ENCODE results near the gene DCLRE1C.
A peak's percentile ranks its signal among the peaks of the same experiment; 100 is the strongest.
"Not testable (repeated sequence)": the region's sequence is repeated elsewhere in the genome, so short reads cannot be mapped to it uniquely, and the experiment has no call there.

The DCLRE1C gene

DNA sequence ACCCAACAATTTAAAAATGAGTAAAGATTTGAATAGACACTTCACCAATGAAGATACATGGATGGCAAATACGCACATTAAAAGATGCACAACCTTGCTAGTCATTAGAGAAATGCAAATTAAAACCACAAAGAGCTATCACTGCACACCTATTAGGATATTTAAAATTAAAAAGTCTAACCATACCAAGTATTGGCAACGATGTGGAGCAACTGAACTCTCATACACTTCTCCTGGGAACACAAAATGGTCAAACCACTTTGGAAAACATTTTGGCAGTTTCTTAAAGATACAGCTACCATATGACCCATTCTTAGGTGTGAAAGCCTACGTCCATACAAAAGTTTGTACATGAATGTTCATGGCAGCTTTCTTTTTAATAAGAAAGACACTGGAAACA, 36.1 kb downstream of the DCLRE1C start:
- H3K4me3 Mint-ChIP-seq = no peak overlapping the region
- peaks cover 4% of the 10 kb centered on the region for H3K9me3 Mint-ChIP-seq
- peaks cover 68% of the 10 kb centered on the region for H3K36me3 Mint-ChIP-seq
- H3K4me1 Mint-ChIP-seq = peaks cover 17% of the 10 kb centered on the region
- H3K27me3 Mint-ChIP-seq = no peaks in the 10 kb centered on the region
- no peak overlapping the region for H3K27ac Mint-ChIP-seq

DNA sequence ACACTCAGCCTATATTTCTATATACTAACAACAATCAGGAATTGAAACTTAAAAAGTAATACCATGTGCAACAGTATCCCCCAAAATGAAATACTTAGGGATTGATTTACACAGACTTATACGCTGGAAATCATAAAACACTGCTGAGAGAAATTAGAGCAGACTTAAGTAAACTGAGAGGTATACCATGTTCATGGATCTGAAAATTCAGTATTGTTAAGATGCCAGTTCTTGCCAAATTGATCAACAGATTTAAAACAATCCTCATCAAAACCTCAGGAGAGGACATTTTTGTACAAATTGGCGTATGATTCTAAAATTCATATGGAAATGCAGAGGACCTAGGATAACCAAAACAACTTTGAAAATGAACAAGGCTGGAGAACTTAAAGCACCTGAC, 37.3 kb downstream of the DCLRE1C start:
- peaks cover 4% of the 10 kb centered on the region for H3K9me3 Mint-ChIP-seq
- no peaks in the 10 kb centered on the region for H3K27me3 Mint-ChIP-seq
- peaks cover 65% of the 10 kb centered on the region for H3K36me3 Mint-ChIP-seq
- H3K27ac Mint-ChIP-seq = no peak overlapping the region
- no peak overlapping the region for H3K4me3 Mint-ChIP-seq
- H3K4me1 Mint-ChIP-seq = peaks cover 17% of the 10 kb centered on the region

DNA sequence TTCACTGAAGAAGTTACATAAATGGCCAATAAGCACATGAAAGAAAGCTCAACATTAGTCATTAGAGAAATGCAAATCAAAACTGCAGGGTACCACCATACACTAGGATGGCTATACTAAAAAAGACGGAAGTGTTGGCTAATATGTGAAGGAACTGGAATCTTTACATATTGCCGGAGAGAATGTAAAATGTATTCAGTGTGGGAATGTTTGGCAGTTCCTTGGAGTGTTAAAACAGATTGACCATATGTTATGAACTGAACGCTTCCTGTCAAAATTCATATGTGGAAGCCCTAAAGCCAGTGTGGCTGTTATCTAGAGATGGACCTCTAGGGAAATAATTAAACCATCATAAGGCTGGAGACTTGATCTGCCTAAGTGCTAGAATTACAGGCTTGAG, 42.1 kb downstream of the DCLRE1C start:
- peaks cover 54% of the 10 kb centered on the region for H3K36me3 Mint-ChIP-seq
- H3K27ac Mint-ChIP-seq = no peak overlapping the region
- H3K4me1 Mint-ChIP-seq = peaks cover 27% of the 10 kb centered on the region

DNA sequence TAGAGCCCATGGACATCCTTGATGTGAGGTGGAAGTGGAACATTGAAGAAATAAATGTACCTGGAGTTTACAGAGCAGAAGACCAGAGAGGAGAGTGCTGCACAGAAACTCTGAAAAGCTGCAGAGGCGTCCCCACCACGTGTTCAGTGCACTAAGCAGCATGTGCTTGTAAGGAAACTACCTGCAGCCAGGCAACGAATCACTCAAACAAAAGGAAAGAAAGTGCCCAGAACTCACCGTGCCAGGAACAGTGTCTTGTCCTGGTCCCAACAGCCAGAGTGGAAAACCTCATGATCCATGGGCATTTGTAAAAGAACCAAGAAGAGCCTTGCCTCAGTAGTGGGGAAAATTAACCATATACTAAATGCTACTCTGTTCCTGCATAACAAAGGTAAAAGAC, 42.9 kb downstream of the DCLRE1C start:
- Mint-ChIP-seq H3K4me3 (no peak overlapping the region), H3K36me3 (peaks cover 51% of the 10 kb centered on the region), H3K27me3 (no peaks in the 10 kb centered on the region), H3K27ac (peak overlapping the region; percentile 43), H3K9me3 (peaks cover 4% of the 10 kb centered on the region), H3K4me1 (peaks cover 28% of the 10 kb centered on the region)

More for the DNA sequence above, 42.1 kb downstream of the DCLRE1C start:
- Mint-ChIP-seq H3K27me3 (no peaks in the 10 kb centered on the region), H3K9me3 (peaks cover 4% of the 10 kb centered on the region), H3K4me3 (no peak overlapping the region)

DNA sequence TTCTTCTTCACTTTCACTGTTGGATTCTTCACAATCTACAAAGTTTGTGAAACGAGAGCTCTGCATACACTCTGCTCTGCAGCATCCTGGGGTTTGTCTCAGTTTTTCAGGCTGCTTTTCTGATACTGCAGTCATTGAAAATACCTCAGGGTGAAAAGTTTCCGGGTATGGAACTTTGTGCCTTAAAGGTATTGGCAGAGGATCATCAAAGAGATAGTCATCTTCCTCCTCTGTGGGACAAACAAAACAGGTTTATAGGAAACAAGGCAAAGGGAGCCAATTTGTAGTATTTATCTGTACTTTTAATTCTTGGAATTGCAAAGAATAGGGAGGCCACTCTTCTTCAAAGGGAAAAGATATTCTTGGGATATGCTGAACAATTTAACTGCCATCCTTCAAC, 44.8 kb downstream of the DCLRE1C start:
- H3K27ac Mint-ChIP-seq = no peak overlapping the region
- no peaks in the 10 kb centered on the region for H3K27me3 Mint-ChIP-seq
- peaks cover 33% of the 10 kb centered on the region for H3K4me1 Mint-ChIP-seq
- H3K9me3 Mint-ChIP-seq = no peaks in the 10 kb centered on the region
- H3K4me3 Mint-ChIP-seq = no peak overlapping the region
- H3K36me3 Mint-ChIP-seq = peaks cover 47% of the 10 kb centered on the region

DNA sequence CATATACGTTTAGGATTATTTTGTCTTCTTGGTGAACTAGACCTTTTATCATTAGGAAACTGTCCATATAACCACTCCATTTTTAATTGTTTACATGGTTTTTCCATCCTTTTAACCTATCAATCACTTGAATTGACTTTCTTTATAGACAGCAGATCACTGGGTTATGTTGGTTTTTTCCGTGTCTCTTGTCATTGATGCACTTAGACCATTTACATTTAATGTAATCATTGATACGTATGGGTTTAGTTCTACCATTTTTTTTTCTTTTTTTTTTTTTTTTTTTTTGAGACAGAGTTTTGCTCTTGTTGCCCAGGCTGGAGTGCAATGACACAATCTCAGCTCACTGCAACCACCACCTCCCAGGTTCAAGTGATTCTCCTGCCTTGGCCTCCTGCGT, 46.3 kb downstream of the DCLRE1C start:
- Mint-ChIP-seq H3K4me1 (peaks cover 30% of the 10 kb centered on the region), H3K36me3 (peaks cover 38% of the 10 kb centered on the region)
- H3K4me3 Mint-ChIP-seq, H3K27ac Mint-ChIP-seq, H3K9me3 Mint-ChIP-seq, H3K27me3 Mint-ChIP-seq: not testable (repeated sequence)

DNA sequence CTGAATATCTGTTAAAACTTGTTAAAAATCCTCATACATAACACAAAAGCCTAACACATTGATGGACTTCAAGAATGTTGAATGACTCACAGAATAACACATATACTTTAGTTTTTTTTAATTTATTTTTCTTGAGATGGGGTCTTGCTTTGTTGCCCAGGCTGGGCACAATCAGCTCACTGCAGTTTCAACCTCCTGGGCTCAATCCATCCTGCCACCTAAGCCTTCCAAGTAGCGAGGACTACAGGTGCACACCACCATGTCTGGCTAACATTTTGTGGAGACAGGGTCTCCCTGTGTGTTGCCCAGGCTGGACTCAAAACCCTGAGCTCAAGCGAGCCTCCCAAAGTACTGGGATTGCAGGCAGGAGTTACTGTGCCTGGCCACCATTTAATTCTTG, 47.1 kb downstream of the DCLRE1C start:
- Mint-ChIP-seq H3K4me3 (no peak overlapping the region), H3K27me3 (no peaks in the 10 kb centered on the region), H3K9me3 (no peaks in the 10 kb centered on the region), H3K4me1 (peaks cover 30% of the 10 kb centered on the region), H3K36me3 (peaks cover 36% of the 10 kb centered on the region), H3K27ac (no peak overlapping the region)

DNA sequence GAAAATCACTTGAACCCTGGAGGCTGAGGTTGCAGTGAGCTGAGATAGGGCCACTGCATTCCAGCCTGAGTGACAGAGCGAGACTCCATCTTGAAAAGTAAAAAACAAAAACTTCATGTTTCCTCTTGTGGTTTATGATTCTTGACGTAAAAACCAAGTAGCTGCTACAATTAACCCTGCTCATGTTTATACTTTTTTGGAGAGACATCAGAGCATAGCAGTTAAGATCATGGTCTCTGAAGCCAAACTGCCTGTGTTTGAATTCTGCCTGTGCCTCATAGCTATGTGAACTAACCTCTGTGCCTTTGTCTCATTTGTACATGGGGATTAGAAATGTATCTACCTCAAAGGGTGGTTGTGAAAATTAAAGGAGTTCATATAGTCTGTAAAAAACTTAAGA, 48.0 kb downstream of the DCLRE1C start:
- Mint-ChIP-seq H3K9me3 (no peaks in the 10 kb centered on the region), H3K4me3 (no peak overlapping the region), H3K36me3 (peaks cover 29% of the 10 kb centered on the region), H3K27ac (peak overlapping the region; percentile 5), H3K4me1 (peaks cover 22% of the 10 kb centered on the region), H3K27me3 (no peaks in the 10 kb centered on the region)

DNA sequence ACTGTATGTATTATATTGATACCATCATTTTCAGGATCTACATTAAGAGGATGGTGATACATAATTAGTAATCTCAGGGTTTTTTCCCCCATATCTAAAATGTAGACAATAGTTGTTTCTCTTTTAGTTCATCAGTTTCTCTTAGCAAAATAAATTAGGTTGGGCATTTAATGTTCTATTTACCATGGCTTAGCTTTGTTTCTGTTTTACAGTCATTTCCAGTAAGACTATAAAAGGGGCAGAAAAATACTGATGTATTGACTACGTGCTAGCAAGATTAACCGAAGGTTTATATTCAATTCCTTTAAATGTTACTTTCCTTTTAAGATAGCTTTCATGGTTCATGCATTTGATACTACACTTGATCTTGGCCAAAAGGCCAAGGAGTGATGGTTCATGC, 49.0 kb downstream of the DCLRE1C start:
- no peaks in the 10 kb centered on the region for H3K9me3 Mint-ChIP-seq
- H3K4me1 Mint-ChIP-seq = peaks cover 19% of the 10 kb centered on the region
- no peak overlapping the region for H3K27ac Mint-ChIP-seq
- H3K4me3 Mint-ChIP-seq = no peak overlapping the region
- H3K27me3 Mint-ChIP-seq = no peaks in the 10 kb centered on the region
- H3K36me3 Mint-ChIP-seq = peaks cover 25% of the 10 kb centered on the region

DNA sequence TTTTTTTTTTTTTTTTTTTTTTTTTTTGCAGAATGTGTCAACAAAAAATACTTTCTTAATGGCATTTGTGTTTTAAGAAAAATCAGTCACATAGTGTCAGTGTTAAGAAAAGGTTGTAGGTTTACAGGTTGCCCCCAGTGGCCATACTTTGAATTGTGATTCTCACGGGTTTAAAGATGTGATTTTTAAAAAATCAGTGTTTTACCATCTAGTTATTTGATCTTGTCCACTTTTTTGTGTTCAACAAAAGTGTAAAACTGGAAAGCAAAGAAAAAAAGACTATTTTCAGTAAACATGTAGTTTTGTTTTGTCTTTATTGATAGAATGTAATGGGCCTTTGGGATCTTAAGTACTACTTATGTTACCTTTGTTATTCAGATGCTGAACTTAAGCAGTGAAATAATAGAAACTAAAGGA, 49.6 kb downstream of the DCLRE1C start:
- H3K36me3 Mint-ChIP-seq = peaks cover 27% of the 10 kb centered on the region
- no peak overlapping the region for H3K4me3 Mint-ChIP-seq
- peaks cover 19% of the 10 kb centered on the region for H3K4me1 Mint-ChIP-seq
- H3K27me3 Mint-ChIP-seq = no peaks in the 10 kb centered on the region
- no peaks in the 10 kb centered on the region for H3K9me3 Mint-ChIP-seq
- H3K27ac Mint-ChIP-seq = no peak overlapping the region

DNA sequence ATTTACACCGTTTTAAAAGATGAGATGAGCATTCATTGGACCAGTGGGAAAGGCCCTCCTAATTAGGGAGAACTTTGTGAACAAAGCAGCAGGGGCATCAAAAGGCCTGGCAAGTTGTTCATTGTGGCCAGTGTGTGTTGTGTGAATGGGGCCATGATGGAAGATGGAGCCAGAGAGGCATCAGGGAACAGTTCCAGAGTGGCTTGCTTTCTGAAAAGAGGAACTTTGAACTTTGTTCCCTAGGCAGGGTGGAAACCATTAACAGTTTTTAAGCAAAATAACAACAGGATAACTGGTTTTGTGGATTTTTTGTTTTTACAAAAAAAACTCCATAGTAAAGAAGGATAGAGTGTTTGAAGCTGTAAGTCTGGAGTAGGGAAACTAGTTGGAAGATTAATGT, 62.7 kb downstream of the DCLRE1C start:
- no peak overlapping the region for H3K27ac Mint-ChIP-seq
- no peak overlapping the region for H3K4me3 Mint-ChIP-seq
- H3K9me3 Mint-ChIP-seq = no peaks in the 10 kb centered on the region
- no peaks in the 10 kb centered on the region for H3K27me3 Mint-ChIP-seq
- H3K36me3 Mint-ChIP-seq = peaks cover 1% of the 10 kb centered on the region
- H3K4me1 Mint-ChIP-seq = peaks cover 7% of the 10 kb centered on the region

DNA sequence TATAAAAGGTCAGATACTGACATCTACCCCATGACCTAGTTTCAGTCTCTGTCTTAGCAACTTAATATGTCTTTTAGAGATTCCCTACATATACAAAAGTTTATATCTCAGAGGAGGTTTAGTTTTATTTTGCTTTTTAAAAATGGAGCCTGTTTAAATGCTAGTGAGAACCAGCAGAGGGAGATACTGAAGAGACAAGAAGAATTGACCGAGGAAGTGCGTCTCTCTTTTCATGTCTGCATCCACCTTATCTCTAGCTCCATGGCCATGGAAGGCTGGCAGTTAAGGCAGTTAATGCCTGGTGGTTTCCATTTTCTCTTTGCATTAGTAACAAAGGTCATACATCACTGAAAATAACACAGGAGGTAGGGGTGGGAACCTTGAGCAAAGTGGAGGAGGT, 64.6 kb downstream of the DCLRE1C start:
- Mint-ChIP-seq H3K4me1 (peaks cover 7% of the 10 kb centered on the region), H3K4me3 (no peak overlapping the region), H3K36me3 (peaks cover 1% of the 10 kb centered on the region), H3K9me3 (no peaks in the 10 kb centered on the region), H3K27ac (no peak overlapping the region), H3K27me3 (no peaks in the 10 kb centered on the region)

DNA sequence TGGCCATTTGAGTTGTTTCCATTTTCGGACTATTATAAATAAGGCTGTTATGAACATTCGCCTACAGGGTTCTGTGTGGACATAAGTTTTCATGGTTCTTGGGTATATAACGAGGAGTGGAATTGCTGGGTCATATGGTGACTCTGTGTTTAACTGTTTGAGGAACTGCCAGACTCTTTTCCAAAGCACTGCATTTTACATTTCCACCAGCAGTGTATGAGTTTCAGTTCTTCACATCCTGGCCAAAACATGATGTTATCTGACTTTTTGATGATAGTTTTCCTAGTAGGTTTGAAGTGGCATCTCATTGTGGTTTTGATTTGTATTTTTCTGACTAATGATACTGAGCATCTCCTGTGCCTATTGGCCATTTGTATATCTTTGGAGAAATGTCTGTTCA, 69.8 kb downstream of the DCLRE1C start:
- no peak overlapping the region for H3K27ac Mint-ChIP-seq
- H3K9me3 Mint-ChIP-seq = no peaks in the 10 kb centered on the region
- H3K4me3 Mint-ChIP-seq = no peak overlapping the region
- H3K4me1 Mint-ChIP-seq = peaks cover 31% of the 10 kb centered on the region
- H3K36me3 Mint-ChIP-seq = peaks cover 4% of the 10 kb centered on the region
- no peaks in the 10 kb centered on the region for H3K27me3 Mint-ChIP-seq

DNA sequence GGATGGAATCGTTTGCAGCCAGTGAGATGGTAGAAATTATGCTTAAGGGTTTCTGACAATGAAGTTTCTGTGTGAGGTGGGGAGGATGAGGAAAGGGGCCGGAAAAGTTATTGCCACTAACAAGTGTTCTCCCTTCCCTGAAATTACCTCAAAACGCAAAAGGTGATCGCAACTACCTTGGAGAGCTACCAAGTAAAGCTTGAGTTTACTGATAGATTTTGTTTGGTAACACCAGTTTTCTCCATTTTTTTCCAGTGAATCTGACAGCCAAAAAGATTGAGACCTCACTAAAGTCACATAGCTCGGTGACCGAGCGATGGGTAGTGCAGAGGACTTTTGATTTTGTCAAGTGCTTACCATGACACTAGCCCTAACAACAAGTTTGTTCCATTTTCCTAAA, 73.7 kb downstream of the DCLRE1C start:
- Mint-ChIP-seq H3K36me3 (peaks cover 4% of the 10 kb centered on the region), H3K27me3 (no peaks in the 10 kb centered on the region), H3K9me3 (no peaks in the 10 kb centered on the region), H3K4me3 (peak overlapping the region; percentile 95), H3K27ac (peak overlapping the region; percentile 79), H3K4me1 (peaks cover 40% of the 10 kb centered on the region)

DNA sequence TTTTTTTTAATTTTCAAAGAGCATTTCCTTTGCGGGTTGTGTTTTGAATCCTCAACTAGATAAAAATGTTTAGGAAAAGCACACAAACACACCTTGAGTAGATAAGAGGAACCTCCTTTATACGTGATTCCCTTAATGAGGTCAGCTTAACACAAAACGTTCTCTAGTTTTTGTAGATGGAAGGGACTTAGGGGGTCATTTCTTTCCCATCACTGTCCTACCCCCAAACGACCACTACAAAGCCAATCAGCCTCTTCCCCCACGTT, 74.0 kb downstream of the DCLRE1C start:
- H3K27ac Mint-ChIP-seq = peak overlapping the region; percentile 79
- peaks cover 4% of the 10 kb centered on the region for H3K36me3 Mint-ChIP-seq
- H3K4me3 Mint-ChIP-seq = peak overlapping the region; percentile 95
- H3K4me1 Mint-ChIP-seq = peaks cover 40% of the 10 kb centered on the region
- no peaks in the 10 kb centered on the region for H3K27me3 Mint-ChIP-seq
- H3K9me3 Mint-ChIP-seq = no peaks in the 10 kb centered on the region

DNA sequence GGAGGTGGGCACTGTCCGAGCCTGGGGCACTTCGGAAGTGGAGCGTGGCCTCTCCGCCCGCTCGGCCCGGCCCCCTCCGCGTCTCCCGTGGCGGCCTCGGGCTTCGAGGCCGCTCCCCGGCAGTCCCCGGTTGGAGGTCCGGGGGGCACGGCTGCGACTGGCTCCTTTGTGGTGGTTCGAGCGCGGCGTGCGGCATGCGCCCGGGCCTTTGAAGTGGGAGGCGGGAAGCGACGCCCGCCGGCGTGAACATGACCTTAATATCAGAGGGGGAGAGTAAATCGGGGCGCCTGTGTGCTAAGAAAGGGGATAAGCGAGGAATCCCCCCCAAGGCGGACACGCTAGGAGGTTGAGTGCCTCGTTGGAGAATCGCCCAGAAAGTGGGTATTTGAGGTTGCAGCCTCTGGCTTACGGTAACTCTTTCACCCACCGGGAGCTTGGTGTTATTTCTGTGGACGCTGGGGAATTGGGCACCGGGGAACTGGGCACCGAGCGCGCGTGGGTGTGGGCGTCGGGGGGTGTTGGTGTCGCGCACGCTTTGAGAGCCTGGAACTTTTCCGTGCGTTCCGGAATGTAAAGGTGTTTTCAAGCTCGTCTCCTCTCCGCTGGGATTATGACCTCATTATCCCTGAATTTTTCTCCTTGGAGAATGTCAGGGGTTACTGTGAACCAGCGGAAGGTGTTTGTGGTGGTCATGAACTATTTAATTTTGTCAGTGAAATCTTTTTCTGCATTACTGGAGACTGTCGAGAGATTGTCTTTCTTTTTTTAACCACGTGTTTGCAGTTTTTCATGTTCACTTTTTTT, 74.6 kb downstream of the DCLRE1C start:
- H3K4me3 Mint-ChIP-seq = peak overlapping the region; percentile 95
- H3K27me3 Mint-ChIP-seq = no peaks in the 10 kb centered on the region
- H3K9me3 Mint-ChIP-seq = no peaks in the 10 kb centered on the region
- H3K27ac Mint-ChIP-seq = peak overlapping the region; percentile 92
- H3K36me3 Mint-ChIP-seq = peaks cover 4% of the 10 kb centered on the region
- H3K4me1 Mint-ChIP-seq = peaks cover 40% of the 10 kb centered on the region

Data from activated naive CD4-positive, alpha-beta T cell treated with anti-CD3 and anti-CD28 coated beads, Interleukin-2, amount 50 U/mL, for 24 hours (primary cell).